NCI-H2227 (cell line): Measurements from ENCODE around the gene SNORC.
"Not testable (repeated sequence)": the region's sequence is repeated elsewhere in the genome, so short reads cannot be mapped to it uniquely, and the experiment has no call there.

Experiments used
- DNase-seq: peaks from one replicate; lab custom pipeline; 2025; ENCODE audit not compliant: unreplicated experiment; lab: John Stamatoyannopoulos, UW

SNORC gene

GRCh38 chr2:232870018-232870765, at the start of gene SNORC:
TSS of gene SNORC (plus strand) at chr2:232870264. CDS start at chr2:232870342, 78 bp downstream.
- DNase-seq: no peak

GRCh38 chr2:232829988-232830387, 40.1 kb upstream of the SNORC start:
- DNase-seq: no peak

DNA sequence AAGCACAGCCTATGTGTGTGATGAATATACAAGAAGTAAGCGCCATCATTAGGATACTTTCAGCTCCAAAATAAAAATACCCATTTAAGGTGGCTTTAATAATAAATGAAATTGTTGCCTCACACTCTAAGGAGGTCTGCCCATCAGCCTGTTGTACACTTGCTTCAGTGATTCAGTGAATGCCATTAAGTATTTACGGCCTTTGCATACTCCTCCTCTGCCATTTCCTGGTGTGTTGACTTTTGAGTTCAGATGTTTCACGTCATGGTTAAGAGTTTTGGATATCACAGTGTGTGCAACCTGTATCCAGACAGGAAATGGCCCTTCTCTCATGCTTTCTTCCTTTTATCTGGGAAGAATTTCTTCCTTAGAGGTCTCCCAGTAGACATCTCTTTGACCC, 38.6 kb upstream of the SNORC start:
- no peak for DNase-seq

DNA sequence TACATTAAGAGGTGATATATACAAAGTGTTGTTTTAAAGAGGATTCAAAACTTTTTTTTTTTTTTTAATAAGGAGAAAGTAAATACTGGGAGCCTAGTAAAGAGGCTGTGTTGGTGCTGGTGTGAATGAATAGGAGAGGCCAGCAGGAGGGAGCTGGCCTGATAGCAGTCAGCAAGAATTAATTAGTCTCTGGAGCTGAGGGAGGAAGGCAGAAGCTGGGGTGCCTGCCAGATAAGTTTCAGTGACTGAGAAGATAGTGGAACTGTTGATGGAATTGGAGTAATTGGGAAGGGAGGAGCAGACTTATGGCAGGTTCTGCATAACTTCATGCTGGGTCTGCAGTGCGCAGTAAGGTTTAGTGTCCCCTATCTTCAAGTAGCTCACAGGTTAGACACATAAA, 36.2 kb upstream of the SNORC start:
- no peak for DNase-seq

GRCh38 chr2:232835687-232836208, 34.3 kb upstream of the SNORC start:
- no peak for DNase-seq

DNA sequence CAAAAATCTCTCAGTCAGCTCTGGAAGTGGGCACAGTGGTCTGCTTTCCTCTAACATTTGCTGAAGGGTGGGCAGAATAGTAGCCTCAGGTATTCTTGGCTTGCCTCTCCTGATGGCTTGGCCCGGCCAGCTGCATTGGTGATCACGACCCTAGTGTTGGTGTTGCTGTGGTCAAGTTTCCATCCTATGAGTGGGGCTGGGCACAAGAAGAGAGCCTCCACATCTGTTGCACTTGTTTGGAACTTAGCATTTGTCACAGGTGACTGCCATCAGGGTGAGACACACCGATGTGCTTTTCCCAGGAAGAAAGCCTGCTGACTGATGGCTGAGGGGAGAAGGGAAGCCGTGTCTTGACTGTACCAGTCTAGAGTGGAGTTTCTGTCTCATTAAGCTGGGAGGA, 33.1 kb upstream of the SNORC start:
- DNase-seq: no peak

GRCh38 chr2:232838406-232838874, 31.6 kb upstream of the SNORC start:
- no peak for DNase-seq

DNA sequence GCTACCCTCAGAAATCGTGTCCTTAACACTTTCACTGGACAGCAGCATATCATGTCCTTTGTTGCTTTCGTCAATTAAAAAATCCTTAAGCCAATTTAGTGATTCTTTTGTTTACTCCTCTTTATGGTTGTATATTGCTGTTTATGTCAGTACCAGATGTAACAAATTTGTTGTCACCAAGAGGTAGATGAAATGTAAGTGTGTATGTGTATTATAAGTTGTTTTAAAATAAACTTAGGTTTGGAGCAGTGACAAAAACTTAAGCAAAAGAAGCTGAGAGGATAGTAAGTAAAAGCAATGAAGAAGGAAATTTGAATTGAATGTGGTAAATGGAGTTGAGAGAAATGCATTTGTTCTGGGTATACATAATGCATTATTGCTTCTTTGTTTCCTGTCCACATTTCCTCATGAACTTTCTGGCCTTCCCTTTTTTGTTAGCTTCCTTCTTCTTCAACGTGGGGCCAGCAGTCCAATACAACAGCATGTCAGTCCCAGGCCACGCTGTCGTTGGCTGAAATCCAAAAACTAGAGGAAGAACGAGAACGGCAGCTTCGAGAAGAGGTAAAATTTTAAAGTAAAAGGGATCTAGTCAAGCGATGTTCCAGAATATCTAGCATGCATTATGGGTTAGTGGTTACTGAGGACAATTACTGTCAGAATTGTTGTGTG, 30.5 kb upstream of the SNORC start:
- no peak for DNase-seq

GRCh38 chr2:232842689-232843088, 27.4 kb upstream of the SNORC start:
- no peak for DNase-seq

GRCh38 chr2:232843834-232844233, 26.2 kb upstream of the SNORC start:
- peak; percentile 3 for DNase-seq

DNA sequence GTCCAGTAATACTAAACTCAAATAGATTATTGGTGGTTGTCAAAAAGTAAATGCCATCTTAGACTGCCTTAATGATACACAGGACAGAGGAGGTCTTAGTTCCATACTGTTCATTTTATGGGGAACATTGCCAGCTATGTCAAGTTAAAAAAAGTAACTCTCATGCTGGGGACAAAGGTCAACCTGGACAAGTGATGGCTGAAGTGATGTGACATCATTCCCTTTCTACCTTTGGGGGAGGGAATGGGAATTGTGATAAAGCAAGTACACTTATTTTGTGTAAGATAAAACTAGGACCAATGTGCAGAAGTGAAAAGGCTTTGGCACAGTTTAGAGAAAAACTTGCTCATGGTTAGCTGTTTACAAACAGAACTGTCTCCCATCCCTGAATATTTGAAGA, 24.0 kb upstream of the SNORC start:
- DNase-seq: no peak

DNA sequence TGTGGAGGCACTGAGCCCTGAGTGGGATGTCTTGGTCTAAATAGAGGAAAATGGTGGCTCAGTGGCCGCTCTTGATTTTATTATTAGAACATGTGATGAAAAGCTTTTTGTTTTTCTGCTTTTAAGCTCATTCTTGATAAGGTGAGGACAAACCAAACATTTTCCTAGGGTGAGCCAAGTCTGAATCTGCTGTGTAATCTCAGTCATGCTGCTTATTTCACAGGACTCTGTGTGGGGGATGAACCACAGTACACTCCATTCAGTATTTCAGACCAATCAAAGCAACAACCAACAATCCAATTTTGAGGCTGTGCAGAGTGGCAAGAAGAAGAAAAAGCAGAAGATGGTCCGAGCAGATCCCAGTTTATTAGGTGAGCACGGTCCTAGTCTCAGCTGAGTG, 20.0 kb upstream of the SNORC start:
- DNase-seq: no peak

- DNase-seq: not testable (repeated sequence)
These were observed 18.0 kb upstream of the SNORC start for GRCh38 chr2:232852081-232852480.

- no peak for DNase-seq
These were observed 17.4 kb upstream of the SNORC start for GRCh38 chr2:232852676-232853075.

DNA sequence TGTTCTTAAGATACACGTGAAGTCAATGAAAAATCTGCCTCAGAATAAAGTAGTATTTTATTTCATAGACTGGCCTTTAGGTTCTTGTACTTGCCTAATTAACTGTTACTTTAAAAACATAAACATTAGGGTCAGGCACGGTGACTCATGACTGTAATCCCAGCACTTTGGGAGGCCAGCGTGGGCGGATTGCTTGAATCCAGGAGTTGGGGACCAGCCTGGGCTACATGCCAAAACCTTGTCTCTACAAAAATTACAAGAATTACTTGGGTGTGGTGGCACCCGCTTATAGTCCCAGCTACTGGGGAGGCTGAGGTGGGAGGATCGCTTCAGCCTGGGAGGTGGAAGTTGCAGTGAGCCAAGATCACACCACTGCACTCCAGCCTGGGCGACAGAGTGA, 16.0 kb upstream of the SNORC start:
- no peak for DNase-seq

DNA sequence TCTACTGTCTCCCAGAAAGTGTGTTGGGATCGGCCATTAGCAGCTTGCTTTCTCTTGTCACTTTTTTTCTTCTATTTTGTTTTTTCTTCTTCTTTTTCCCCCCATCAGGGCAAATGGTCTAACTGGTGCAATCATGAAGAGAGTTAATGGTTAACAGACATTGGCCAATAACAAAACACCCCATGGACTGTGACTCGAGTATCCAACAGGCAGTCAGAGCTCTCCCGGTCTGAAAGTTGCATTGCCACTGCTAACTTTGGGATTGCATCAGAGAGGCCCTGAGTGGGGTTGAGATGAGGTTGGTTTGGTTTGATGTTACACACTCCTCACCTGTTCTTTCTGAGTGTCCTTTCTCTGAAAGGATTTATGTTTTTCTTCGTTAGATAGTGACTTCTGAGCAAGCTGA, 12.9 kb upstream of the SNORC start:
- no peak for DNase-seq

DNA sequence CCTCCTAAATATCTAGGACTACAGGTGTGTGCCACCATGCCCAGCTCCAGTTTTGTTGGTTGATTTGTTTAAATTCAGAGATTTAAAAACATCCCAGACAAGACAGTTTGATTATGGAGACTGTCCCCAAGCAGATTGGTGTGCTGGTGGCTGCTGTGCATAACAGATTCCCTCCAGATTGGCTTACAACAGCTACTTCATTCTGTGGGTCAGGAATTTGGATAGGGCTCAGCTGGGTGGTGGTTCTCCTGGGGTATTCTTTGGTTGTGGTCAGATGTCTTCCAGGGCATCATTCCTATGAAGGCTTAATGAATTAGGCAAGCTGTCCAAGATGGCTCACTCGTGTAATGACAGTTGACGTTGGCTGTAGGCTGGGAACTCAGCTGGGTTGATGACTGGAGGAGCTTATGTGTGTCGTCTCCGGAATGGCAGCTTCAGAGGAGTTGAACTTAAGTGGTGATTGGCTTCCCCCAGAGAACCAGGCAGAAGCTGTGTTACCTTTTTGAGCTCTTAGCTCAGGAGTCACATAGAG, 10.6 kb upstream of the SNORC start:
- no peak for DNase-seq

- no peak for DNase-seq
These were observed 9.3 kb upstream of the SNORC start for GRCh38 chr2:232860593-232861241.

DNA sequence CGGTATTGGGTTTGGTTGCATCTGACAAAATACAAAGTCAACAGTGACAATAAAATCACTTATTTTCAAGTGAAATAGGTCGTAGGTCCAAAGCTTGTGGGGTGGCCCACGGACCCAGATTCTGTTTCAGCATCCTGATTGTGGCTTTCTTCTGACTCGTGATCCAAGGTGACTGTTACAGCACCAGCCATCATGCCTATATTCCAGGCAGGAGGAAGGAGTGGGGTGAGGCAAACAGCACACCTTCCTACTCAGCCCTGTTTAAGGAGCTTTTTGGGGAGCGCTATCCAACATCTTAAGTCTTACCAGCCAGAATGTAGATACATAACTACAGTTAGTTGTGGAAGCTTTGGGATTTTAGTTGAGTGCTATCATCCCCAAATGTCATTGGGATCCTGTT, 8.7 kb upstream of the SNORC start:
- no peak for DNase-seq

DNA sequence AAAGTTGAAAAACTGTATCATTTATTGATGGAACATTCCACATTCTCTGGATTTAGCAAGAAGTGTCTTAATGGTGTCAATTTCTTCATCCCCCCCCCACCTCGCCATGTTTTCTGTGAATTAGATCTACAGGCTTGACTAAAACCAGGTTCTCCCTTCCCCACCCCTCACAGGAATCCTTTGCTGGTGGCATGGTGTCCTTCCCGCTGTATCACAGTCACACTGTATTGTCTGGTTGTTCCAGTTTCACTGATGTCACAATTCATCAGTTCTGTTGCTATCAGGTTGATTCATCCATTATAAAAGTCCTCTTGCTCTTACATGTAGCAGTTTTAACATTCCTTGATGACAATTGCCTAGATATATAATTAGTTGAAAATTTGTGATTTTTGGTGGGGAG, 6.1 kb upstream of the SNORC start:
- DNase-seq: no peak

GRCh38 chr2:232865165-232865564, 4.9 kb upstream of the SNORC start:
- no peak for DNase-seq

GRCh38 chr2:232866104-232866503, 4.0 kb upstream of the SNORC start:
- no peak for DNase-seq
